ENCODE measurements around the gene PLAAT4.

Gene PLAAT4

DNA sequence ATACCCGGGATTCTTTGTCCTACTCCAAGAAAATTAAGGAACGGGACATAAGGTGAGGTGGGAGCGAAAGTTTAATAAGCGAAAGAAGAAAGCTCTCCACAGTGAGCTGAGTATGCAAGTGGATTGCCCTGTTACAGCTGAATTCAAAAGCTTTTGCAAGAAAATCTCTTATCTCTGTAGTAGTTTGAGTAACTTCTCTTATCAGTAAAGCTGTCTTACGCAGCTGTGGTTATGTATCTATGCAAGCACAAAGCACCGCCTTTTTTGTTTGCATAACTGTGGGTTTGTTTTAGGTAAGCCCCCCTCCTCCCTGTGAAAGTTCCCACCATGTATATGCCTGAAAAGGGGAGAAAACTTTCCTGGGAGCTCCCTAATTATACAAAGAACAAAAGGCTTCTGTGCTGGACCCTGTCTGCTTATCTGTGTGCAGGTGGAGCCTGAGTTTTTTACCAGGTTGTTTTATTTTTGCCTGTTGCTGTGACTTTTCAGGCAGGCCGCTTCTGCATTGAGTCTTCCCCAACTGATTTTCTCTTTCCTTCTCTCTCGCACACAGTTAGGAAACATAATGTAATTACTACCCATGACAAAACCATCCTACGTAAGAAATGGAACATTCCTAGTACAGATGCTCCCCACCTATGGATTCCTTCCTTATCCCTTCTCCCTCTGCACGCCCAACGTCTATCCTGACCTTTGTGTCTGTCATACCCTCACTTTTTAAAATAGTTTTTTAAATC is 44.8 kb upstream of the PLAAT4 start:
- H3K36me3 Mint-ChIP-seq (ENCODE audit: low read depth): no peaks in the 10 kb centered on the region
- no peak overlapping the region for H3K27ac Mint-ChIP-seq
- H3K4me1 Mint-ChIP-seq: peaks cover 14% of the 10 kb centered on the region
- H3K4me3 Mint-ChIP-seq: peak overlapping the region; percentile 89
- DNase-seq: no peak
- peaks cover 17% of the 10 kb centered on the region for H3K9me3 Mint-ChIP-seq
- TF ChIP-seq, protein P1, sequence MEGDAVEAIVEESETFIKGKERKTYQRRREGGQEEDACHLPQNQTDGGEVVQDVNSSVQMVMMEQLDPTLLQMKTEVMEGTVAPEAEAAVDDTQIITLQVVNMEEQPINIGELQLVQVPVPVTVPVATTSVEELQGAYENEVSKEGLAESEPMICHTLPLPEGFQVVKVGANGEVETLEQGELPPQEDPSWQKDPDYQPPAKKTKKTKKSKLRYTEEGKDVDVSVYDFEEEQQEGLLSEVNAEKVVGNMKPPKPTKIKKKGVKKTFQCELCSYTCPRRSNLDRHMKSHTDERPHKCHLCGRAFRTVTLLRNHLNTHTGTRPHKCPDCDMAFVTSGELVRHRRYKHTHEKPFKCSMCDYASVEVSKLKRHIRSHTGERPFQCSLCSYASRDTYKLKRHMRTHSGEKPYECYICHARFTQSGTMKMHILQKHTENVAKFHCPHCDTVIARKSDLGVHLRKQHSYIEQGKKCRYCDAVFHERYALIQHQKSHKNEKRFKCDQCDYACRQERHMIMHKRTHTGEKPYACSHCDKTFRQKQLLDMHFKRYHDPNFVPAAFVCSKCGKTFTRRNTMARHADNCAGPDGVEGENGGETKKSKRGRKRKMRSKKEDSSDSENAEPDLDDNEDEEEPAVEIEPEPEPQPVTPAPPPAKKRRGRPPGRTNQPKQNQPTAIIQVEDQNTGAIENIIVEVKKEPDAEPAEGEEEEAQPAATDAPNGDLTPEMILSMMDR (IDR thresholded peaks at IDR 0.05): no peak
- peaks cover 68% of the 10 kb centered on the region for H3K27me3 Mint-ChIP-seq (ENCODE audit: low read depth, poor library complexity)

DNA sequence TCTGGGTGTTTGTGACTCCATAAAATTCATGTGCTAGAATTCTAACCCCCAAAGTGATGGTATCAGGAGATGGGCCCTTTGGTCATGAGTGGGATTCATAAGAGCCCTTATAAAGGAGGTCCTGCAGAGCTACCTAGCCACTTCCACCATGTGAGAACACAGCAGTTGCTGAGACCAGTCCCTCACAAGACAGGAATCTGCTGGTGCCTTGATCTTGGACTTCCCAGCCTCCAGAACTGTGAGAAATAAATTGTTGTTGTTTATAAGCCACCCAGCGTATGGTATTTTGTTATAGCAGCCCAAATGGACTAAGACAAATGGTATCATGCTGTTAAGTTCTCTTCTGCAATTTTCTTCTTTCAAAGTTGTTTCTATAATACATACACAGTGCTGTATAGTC is 44.2 kb upstream of the PLAAT4 start:
- Mint-ChIP-seq H3K27me3 (ENCODE audit: low read depth, poor library complexity) (peaks cover 63% of the 10 kb centered on the region), H3K4me3 (peak overlapping the region; percentile 89), H3K27ac (no peak overlapping the region), H3K36me3 (ENCODE audit: low read depth) (no peaks in the 10 kb centered on the region), H3K9me3 (peaks cover 23% of the 10 kb centered on the region), H3K4me1 (peaks cover 14% of the 10 kb centered on the region)
- TF ChIP-seq, protein P1 (IDR thresholded peaks at IDR 0.05): no peak
- DNase-seq: no peak

DNA sequence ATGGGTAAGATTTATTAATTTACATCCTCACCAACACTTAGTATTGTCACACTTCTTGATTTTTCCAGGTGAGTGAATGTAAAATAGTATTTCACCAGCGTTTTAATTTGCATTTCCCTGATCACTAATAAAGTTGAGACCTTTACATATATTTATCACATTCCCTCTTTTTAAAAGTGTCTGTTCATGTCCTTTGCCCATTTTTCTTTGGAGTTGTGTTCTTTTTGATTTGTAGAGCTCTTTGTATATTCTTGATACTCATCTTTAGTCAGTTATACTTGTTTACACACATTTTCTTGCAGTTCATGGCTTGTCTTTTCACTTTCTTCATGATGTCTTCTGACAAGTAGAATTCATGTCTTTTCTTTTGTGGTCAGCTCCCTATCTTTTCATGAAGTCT is 43.5 kb upstream of the PLAAT4 start:
- no peaks in the 10 kb centered on the region for H3K36me3 Mint-ChIP-seq (ENCODE audit: low read depth)
- H3K4me3 Mint-ChIP-seq: peak overlapping the region; percentile 20
- H3K27me3 Mint-ChIP-seq (ENCODE audit: low read depth, poor library complexity): peaks cover 59% of the 10 kb centered on the region
- TF ChIP-seq, protein P1 (IDR thresholded peaks at IDR 0.05): no peak
- no peak overlapping the region for H3K27ac Mint-ChIP-seq
- H3K9me3 Mint-ChIP-seq: peaks cover 30% of the 10 kb centered on the region
- DNase-seq: no peak
- peaks cover 14% of the 10 kb centered on the region for H3K4me1 Mint-ChIP-seq

DNA sequence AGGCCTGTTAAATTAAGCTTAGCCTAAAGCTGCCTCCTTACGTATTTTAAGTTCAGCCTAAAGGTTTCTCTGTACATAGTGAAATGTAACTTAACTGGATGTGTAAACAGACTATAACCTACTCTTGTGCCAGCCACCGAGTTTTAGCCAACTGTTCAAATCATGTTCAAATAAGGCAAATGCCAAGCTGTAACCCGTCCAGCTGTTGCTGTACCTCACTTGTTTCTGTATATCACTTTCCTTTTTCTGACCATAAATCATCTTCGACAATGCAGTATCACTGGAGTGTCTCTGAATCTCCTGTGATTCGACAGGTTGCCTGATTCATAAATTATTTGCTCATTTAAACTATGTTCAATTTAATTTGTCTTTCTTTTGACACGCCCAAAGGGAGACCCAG is 41.6 kb upstream of the PLAAT4 start:
- Mint-ChIP-seq H3K36me3 (ENCODE audit: low read depth) (no peaks in the 10 kb centered on the region), H3K9me3 (peaks cover 43% of the 10 kb centered on the region), H3K4me3 (no peak overlapping the region), H3K27ac (no peak overlapping the region), H3K4me1 (peaks cover 14% of the 10 kb centered on the region), H3K27me3 (ENCODE audit: low read depth, poor library complexity) (peaks cover 43% of the 10 kb centered on the region)
- no peak for DNase-seq
- TF ChIP-seq, protein P1 (IDR thresholded peaks at IDR 0.05): no peak

DNA sequence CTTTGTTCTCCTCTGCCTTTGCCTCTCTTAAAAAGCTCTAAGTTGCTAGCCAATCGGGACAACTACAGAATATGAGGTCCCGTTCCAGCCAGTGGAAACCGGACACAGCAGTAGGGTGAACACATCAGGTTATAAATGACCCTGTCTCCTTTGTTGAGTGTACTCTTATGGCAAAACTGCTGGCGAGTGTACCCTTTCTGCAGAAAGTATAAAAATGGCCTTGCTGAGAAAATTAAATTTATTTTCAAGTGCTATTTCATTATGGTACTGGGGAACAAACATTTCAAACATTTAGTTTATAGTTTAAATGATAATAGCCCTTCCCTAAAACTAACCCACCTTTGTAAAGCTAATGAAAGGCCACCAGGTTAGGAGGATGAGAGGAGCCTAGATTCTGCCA is 36.7 kb upstream of the PLAAT4 start:
- Mint-ChIP-seq H3K9me3 (peaks cover 34% of the 10 kb centered on the region), H3K4me3 (no peak overlapping the region), H3K27me3 (ENCODE audit: low read depth, poor library complexity) (peaks cover 11% of the 10 kb centered on the region), H3K36me3 (ENCODE audit: low read depth) (no peaks in the 10 kb centered on the region), H3K4me1 (no peaks in the 10 kb centered on the region), H3K27ac (no peak overlapping the region)
- DNase-seq: no peak
- TF ChIP-seq, protein P1 (IDR thresholded peaks at IDR 0.05): no peak

DNA sequence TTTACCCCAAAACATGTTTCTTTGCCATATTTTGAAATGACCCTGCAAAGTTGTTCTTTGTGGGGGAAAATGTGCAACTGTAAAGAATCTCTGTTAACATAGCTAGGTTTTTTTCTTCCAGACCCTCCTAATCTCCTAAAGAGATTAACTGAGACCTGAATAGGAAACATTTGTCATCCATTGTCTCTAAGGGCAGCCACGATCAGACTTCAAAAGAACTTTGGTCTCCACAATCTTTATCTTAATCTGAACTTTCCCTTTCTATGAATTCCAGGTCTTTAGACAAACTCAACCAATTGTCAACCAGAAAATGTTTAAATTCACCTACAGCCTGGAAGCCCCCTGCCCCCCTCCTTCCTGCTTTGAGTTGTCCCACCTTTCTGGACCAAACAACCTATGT is 35.4 kb upstream of the PLAAT4 start:
- H3K4me1 Mint-ChIP-seq: peaks cover 10% of the 10 kb centered on the region

More for the DNA sequence above, 35.4 kb upstream of the PLAAT4 start:
- H3K4me3 Mint-ChIP-seq: no peak overlapping the region
- TF ChIP-seq, protein P1 (IDR thresholded peaks at IDR 0.05): no peak
- no peak for DNase-seq
- no peaks in the 10 kb centered on the region for H3K36me3 Mint-ChIP-seq (ENCODE audit: low read depth)
- no peak overlapping the region for H3K27ac Mint-ChIP-seq
- H3K27me3 Mint-ChIP-seq (ENCODE audit: low read depth, poor library complexity): peaks cover 6% of the 10 kb centered on the region
- H3K9me3 Mint-ChIP-seq: peaks cover 34% of the 10 kb centered on the region

Measured in nephron progenitor cell (in vitro differentiated cells).